ENCODE results near the gene ZBTB42. TPM values are rescaled to one million over a fixed set of nuclear protein-coding genes. Genes with fewer than 3 reads are reported as not detected.

Gene ZBTB42
- total RNA-seq, 2 donors from 2014 or later: 8.5 to 9.0 TPM

GRCh38 chr14:104821229-104821945, 20.5 kb downstream of the ZBTB42 start:
- TF ChIP-seq CTCF (IDR thresholded peaks at IDR 0.05): no peak
- no peak overlapping the region for H3K4me3 ChIP-seq
- peaks cover 0 to 29% of the 10 kb centered on the region in 2 donors for H3K4me1 ChIP-seq
- no peak for DNase-seq (ENCODE audit: low spot score)
- H3K27me3 ChIP-seq: no peaks in the 10 kb centered on the region
- no peaks in the 10 kb centered on the region for H3K9me3 ChIP-seq
- no peaks in the 10 kb centered on the region for H3K36me3 ChIP-seq
- no peak overlapping the region for H3K27ac ChIP-seq

DNA sequence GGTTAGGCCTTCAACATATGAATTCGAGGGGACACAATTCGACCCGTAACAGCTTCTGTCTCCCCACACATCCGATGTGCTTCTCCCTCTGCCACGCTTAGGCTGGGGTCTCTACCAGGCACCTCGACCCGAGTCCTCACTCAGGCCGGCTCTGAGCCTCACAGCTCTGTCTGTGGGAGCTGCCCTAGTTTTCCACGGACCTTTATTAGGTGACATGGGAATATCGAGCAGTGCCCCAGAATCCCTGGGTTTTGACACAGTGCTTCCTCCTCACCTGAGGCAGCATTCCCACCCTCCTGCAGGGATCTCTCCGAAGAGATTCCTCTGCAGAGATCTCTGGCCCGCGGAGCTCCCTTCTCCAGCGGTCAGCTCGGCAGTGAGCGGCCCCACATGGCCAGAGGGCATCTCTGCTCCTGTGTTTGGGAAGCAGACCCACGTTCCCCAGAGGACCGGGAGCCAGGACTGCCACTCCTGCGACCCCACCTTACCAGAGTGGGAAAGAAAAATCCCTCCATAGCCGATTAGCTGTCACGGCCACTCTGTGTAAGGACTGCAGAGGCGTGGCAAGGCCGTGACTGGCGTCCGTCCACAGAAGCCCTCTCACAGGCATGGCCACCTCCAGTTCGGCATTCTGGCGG, 21.2 kb downstream of the ZBTB42 start:
- Histone ChIP-seq H3K27me3 (no peaks in the 10 kb centered on the region), H3K27ac (no peak overlapping the region), H3K4me3 (no peak overlapping the region), H3K36me3 (no peaks in the 10 kb centered on the region), H3K9me3 (no peaks in the 10 kb centered on the region), H3K4me1 (peaks cover 0 to 27% of the 10 kb centered on the region in 2 donors)
- TF ChIP-seq CTCF (IDR thresholded peaks at IDR 0.05): no peak
- no peak for DNase-seq (ENCODE audit: low spot score)

GRCh38 chr14:104822821-104823615, 22.1 kb downstream of the ZBTB42 start:
- Histone ChIP-seq H3K4me3 (no peak overlapping the region), H3K4me1 (peaks cover 0 to 31% of the 10 kb centered on the region in 2 donors), H3K27ac (no peak overlapping the region), H3K9me3 (no peaks in the 10 kb centered on the region), H3K27me3 (no peaks in the 10 kb centered on the region), H3K36me3 (no peaks in the 10 kb centered on the region)
- no peak for TF ChIP-seq CTCF (IDR thresholded peaks at IDR 0.05)
- DNase-seq (ENCODE audit: low spot score): no peak

DNA sequence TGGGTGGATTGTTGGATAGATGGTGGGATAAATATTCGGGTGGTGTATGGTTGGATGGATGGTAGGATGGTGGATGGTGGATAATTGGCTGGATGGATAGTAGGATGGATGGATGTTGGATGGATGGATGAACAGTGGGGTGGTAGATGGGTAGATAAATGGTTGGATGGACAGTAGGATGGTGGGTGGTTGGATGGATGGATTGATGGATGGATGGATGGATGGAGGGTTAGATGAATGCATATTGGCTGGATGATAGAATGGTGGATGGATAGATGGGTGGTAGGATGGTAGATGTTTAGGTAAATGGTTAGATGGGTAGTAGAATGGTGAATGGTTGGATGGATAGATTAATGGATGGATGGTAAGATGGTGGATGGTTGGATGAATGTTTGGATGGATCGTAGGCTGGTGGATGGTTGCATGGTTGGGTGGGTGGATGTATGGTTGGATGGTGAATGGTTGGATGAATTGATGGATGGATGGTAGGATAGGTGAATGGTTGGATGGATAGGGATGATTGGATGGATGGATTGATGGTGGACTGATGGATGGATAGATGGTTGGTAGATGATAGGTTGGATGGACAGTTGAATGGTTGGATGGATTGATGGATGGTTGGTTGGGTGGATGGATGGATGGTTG, 23.6 kb downstream of the ZBTB42 start:
- DNase-seq (ENCODE audit: low spot score): no peak
- H3K9me3 ChIP-seq: no peaks in the 10 kb centered on the region
- H3K4me1 ChIP-seq: peaks cover 0 to 31% of the 10 kb centered on the region in 2 donors
- no peak for TF ChIP-seq CTCF (IDR thresholded peaks at IDR 0.05)
- H3K27ac ChIP-seq: no peak overlapping the region
- H3K36me3 ChIP-seq: no peaks in the 10 kb centered on the region
- no peak overlapping the region for H3K4me3 ChIP-seq
- no peaks in the 10 kb centered on the region for H3K27me3 ChIP-seq

- H3K27ac ChIP-seq: peak overlapping the region; percentile 41 to 64
- peaks cover 0 to 22% of the 10 kb centered on the region in 2 donors for H3K4me1 ChIP-seq
- no peaks in the 10 kb centered on the region for H3K36me3 ChIP-seq
- H3K9me3 ChIP-seq: no peaks in the 10 kb centered on the region
- peak; percentile 81 for DNase-seq (ENCODE audit: low spot score)
- H3K27me3 ChIP-seq: no peaks in the 10 kb centered on the region
- TF ChIP-seq CTCF (IDR thresholded peaks at IDR 0.05): peak; percentile 88 to 90
- H3K4me3 ChIP-seq: peak overlapping the region; percentile 54 to 71
Observed at GRCh38 chr14:104826189-104826860, 25.4 kb downstream of the ZBTB42 start.
